NOMO-1 (cell line): Measurements from ENCODE around the gene TXNRD2.
"Not testable (repeated sequence)": the region's sequence is repeated elsewhere in the genome, so short reads cannot be mapped to it uniquely, and the experiment has no call there.

Experiments
- DNase-seq, 2 experiments: peaks; one replicate each; lab custom pipeline; 2025; ENCODE audit not compliant: unreplicated experiment in 2 of 2; lab: John Stamatoyannopoulos, UW

Gene TXNRD2

GRCh38 chr22:19951346-19951745 is 9.7 kb upstream of the TXNRD2 start:
- DNase-seq, result no peak

DNA sequence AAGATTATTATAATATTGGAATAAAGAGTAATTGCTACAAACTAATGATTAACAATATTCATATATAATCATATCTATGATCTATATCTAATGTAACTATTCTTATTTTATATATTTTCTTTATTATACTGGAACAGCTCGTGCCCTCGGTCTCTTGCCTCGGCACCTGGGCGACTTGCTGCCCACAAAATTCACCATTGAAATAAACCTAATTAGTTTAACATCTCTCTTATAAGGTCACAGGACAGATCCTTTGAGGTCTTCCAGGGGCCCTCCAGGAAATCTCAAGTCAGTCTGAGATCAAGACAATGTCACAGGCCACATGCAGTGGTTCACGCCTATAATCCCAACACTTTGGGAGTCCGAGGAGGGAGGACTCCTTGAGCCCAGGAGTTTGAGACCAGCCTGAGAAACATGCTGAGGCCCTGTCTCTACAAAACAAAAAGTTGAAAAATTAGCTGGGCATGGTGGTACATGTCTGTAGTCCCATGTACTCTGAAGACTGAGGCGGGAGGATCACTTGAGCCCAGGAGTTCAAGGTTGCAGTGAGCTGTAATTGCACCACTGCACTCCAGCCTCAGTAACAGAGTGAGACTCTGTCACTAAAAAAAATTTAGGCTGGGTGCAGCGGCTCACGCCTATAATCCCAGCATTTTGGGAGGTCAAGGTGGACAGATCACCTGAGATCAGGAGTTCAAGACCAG is 6.6 kb upstream of the TXNRD2 start:
- no peak for DNase-seq

DNA sequence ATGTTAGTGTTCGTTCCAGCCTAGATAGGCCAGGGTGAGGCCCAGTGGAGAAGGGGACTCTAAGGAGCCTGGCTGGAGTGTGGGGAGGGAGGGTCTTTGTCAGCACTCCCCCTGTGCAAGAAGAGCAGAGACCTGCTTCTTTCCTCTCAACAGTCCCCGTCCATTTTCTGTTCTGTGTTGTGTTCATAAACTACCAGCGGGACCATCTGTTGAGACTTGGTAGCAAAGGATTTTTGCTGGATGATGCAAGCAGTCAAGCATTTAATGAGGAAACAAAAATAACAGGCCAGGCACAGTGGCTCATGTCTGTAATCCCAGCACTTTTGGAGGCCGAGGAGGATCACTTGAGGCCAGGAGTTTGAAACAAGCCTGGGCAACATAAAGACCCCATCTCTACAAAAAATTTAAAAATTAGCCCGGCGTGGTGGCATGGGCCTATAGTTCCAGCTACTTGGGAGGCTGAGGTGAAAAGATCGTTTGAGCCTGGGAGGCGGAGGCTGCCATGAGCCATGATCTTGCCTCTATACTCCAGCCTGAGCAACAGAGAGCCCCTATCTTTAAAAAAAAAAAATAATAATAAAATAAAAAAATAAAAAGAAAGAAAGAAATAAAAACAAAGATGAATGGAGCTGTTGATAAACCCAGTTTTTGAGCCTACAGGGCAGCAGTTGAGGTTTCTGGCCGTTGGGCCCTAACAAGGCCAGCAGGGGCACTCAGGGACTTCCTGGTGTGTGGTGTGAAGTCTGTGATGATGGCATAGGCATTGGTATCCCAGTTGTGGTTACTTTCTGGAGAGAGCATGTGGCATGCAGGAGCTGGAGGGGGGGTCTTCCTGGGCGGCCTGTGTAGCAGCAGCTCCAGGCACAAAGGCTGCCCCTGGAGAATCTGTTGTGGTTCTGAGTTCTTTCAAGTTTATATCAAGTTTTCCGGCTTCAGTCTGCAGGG is 1.7 kb upstream of the TXNRD2 start:
- DNase-seq, result peak; percentile 25 to 53

GRCh38 chr22:19942157-19943081 is 801 bp upstream of the TXNRD2 start:
- DNase-seq, result peak; percentile 47 to 52

DNA sequence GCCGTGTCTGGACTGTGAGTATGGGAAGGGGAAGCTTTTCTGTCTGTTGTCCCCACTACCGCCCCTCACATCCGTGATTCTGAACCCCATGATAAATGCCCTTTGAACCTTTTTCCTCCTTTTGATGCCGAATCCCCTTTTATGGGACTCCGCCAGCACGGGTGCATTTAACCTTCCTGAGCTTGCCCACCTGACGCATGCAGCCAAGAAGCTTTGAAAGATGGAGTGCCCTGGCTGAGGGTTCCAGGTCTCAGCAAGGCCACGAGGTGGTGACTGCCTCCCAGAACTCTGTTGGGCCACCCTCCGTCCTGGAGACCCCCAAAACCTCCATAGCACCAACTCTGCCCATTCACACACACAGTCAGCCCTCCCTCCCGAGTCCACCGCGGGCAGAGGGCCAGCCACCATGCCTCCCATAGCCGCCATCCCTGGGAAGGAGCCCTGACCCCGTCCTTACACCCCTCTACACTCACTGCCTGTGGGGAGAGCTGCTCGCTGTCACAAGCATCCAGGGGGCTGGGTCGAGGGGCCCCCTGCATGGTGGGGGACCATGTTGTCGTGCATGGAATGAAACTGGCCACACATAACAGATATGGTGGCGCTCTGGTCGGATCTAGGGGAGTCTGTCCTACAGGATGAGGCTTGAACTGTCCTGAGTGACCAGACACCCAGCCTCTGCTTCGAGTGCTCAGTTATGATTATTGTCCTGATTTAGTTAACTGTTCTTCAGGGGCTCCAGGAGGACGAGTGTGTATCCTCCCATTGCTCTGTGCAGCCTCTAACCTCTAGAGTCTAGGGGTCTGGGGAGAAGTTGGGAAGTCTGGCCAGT is 868 bp downstream of the TXNRD2 start:
- DNase-seq, result no peak

DNA sequence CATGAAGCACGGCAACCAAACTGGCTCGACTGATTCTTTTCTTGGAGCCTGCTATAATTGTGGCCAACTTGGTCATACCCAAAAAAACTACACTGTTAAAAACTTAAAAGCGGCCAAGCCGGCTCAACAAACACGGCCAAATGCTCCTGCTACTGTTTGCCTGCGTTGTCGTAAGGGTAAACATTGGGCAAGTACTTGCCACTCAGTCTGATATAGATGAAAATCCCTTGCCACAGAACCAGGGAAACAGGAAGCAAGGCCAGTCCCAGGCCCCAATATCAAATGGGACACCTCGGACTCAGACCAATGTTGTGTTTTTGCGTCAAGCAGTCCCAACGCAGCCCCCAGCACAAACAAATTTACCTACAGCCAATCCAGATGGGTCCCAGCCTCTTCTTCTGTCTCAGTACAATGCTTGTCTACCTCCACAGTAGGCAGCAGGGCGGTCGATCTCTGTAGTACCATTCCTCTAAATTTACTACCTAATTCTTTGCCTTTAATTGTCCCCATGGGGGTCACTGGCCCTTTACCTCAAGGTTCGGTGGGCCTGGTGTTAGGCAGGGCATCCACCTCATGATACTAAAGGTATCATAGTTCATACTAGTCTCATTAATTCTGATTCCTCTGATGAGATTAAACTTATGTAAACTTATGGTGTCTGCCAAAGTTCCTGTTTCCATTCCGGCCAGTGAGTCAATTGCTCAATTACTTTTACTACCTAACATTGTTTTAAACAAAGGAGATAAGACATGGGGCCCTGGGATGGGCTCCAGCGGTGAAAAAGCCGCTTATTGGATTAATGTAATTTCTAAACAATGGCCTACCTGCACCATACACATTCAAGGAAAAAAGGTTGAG is 3.8 kb downstream of the TXNRD2 start:
- DNase-seq, result peak; percentile 42 to 77

DNA sequence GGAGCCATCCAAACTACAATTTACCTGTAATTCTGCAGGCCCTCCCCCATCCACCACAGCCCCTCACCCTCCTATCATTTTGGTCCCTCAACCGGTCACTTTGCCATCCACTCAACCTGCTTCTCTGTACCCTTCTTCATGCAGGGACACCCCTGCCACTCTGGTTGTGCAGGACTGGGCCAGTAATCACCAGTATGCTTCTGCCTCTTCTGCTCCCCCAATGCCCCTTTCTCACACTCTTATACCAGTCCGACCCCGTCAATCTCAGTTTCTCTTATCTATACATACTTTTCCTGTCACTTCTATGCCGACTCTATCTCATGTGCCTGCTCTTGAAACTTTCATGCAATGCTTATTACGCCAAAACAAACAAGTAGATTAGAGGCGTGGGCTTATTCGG is 5.1 kb downstream of the TXNRD2 start:
- no peak for DNase-seq

DNA sequence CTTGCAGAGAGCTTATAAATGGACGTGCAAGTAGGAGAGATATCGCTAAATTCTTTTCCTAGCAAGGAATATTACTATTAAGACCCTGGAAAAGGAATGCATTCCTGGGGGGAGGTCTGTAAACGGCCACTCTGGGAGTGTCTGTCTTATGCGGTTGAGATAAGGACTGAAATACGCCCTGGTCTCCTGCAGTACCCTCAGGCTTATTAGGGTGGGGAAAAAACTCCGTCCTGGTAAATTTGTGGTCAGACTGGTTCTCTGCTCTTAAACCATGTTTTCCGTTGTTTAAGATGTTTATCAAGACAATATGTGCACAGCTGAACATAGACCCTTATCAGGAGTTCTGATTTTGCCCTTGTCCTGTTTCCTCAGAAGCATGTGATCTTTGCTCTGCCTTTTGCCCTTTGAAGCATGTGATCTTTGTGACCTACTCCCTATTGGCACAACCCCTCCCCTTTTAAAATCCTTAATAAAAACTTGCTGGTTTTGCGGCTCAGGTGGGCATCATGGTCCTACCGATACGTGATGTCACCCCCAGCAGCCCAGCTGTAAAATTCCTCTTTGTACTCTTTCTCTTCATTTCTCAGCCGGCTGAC is 6.4 kb downstream of the TXNRD2 start:
- not testable (repeated sequence) for DNase-seq

DNA sequence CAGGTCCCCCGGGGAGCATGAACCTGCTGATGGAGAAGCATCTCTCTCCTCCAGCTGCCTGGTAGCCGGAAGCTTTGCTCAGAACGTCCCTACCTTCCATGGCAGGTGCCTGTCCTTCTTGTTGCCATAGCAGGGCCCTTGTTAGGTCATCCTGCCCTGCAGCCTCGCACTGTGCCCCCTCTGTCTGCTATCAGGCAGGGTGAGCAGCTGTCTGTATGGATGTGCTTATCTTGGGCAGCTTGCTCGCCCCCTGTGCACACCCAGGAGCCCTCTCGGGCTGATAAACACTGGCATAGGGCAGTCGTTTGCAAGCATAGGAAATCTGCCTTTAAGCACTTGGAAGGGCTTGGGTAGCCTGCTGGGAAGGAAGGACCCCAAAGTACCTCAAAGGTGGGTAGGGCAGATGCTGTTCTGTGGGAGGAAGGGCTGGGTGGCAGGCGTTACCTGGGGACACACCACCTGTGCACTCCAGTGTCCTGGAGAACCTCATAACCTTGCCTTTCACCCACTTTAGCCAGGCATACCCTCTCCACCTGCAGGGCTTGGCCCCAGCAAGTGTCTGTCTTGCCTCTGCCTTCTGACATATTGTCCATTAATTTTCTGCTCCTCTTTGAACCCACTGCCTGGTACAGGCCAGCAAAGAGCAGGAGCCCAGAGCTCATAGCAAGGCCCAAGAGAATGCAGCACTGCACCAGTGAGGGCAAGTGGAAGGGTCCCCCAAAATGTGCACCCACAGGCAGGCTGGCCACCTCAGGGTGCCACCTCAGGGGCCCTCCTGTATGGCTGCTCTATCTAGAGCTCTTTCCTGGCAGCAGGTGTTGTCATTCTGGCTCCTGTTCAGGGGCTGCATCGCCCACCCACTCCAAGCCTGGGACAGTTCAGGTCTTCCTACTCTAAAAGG is 8.0 kb downstream of the TXNRD2 start:
- DNase-seq, result no peak

GRCh38 chr22:19932367-19933206 is 9.0 kb downstream of the TXNRD2 start:
- DNase-seq, result no peak

GRCh38 chr22:19931514-19931913 is 10.1 kb downstream of the TXNRD2 start:
- DNase-seq, result no peak

DNA sequence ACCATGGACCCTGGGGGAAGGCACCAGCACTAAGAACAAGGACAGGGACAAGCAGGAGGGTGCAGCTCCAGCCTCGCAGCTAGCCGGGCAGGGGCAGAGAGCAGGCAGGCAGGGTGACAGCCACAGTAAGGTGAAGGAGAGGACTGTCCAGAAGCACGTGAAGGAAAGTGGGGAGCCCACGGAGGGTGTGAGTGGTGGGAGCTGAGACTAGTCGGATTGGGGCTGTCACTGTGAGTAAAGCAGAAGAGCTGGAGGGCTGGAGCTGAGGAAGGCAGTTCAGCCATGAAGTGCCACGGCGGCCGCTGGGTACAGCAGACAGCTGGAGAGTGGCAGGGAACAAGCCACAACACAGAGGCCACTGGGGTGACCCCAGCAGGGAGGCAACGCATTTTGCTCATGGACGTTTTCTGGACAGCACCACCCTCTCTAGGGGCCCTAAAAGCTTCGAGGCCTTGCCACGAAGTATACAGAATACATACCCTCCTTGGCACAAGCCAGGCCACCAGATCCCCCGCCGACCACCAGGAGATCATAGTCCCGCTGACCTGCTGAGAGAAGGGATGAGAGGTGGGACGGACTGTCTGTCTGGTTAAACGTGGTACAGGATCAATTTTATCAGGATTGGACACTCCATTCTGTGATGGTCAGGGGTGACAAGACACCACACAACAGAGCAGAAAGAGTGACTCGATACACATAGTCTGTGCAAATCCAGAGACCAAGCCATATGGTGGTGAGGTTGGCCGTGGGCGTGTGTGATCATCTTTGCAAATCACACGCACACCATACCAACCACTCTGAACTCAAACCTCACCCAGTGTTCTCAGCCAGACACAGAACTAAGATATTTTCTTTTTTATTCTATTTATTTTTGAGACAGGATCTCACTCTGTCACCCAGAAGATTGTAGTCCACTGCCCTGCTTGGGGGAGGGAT is 10.8 kb downstream of the TXNRD2 start:
- DNase-seq, result no peak

GRCh38 chr22:19929586-19930550 is 11.8 kb downstream of the TXNRD2 start:
- no peak for DNase-seq

DNA sequence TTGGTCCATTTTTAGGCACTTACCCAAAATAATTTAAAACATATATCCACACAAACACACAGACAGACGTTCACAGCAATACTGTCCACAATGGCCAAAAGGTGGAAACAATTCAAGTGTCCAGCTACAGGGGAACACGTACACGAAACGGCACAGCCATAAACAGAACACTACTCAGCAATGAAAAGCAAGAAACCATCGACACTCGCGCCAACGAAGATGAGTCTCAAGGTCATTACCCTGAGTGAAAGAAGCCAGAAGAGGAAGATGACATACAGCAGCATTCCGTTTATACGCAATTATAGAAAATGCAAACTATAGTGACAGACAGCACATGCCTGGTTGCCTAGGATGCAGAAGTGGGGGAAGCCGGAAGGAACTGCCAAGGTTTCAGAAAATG is 13.4 kb downstream of the TXNRD2 start:
- no peak for DNase-seq

DNA sequence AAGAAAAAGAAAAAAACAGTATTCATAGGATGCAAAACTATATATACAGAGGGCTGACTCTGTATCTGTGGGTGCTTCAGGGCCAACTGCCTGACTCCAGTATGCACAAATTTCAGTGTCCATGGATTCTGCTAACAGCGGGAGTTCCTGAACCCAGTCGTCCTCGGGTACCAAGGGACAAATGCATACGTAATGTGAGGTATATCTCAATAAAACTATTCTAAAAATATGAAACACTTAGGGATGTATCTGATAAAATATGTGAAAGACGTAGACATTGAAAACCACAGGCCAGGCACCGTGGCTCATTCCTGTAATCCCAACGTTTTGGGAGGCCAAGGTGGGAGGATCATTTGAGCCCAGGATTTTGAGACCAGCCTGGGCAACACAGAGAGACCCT is 13.9 kb downstream of the TXNRD2 start:
- DNase-seq, result no peak
